ENCODE results near the gene ARHGEF16.

DNA sequence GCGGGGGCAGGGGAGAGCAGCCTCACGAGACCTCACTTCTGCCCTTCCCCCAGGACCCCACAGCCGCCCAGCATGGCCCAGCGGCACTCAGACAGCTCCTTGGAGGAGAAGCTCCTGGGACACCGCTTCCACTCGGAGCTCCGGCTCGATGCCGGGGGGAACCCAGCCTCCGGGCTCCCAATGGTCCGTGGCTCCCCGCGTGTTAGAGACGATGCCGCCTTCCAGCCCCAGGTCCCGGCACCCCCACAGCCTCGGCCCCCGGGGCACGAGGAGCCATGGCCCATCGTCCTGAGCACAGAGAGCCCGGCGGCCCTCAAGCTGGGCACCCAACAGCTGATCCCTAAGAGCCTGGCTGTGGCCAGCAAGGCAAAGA lies 8.5 kb downstream of the ARHGEF16 start:
- TF ChIP-seq, protein P1, sequence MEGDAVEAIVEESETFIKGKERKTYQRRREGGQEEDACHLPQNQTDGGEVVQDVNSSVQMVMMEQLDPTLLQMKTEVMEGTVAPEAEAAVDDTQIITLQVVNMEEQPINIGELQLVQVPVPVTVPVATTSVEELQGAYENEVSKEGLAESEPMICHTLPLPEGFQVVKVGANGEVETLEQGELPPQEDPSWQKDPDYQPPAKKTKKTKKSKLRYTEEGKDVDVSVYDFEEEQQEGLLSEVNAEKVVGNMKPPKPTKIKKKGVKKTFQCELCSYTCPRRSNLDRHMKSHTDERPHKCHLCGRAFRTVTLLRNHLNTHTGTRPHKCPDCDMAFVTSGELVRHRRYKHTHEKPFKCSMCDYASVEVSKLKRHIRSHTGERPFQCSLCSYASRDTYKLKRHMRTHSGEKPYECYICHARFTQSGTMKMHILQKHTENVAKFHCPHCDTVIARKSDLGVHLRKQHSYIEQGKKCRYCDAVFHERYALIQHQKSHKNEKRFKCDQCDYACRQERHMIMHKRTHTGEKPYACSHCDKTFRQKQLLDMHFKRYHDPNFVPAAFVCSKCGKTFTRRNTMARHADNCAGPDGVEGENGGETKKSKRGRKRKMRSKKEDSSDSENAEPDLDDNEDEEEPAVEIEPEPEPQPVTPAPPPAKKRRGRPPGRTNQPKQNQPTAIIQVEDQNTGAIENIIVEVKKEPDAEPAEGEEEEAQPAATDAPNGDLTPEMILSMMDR (IDR thresholded peaks at IDR 0.05): no peak
- TF ChIP-seq EZH2 (IDR thresholded peaks at IDR 0.05; ENCODE audit: borderline replicate concordance, insufficient read depth, low read depth, low read length, poor library complexity, severe bottlenecking): no peak
